IMR-90 (cell line): ENCODE results near the gene ARL2. TPM values are rescaled to one million over a fixed set of nuclear protein-coding genes. Genes with fewer than 3 reads are reported as not detected.

Experiments used
- ATAC-seq: fragments of 200-7000 bp; cut with Tn5 transposase; 2 replicates; pipeline ENCODE4 v1.9.1; 2020; ENCODE audit warnings: low read depth, mild to moderate bottlenecking, moderate library complexity
- BruUV-seq: library from RNA; stranded (reverse); fragments of 400-500 nt; replicated peaks from 2 replicates; lab custom pipeline; 2021; lab: Mats Ljungman, UMichigan
- CTCF ChIA-PET: fragments of 300-600 bp; formaldehyde crosslinking; extraction: SDS; loops from one replicate; lab custom pipeline; 2021; ENCODE audit warnings: antibody characterized with exemption; lab: Yijun Ruan, JAX
- POLR2A ChIA-PET: fragments of 300-600 bp; sonication (Branson Sonifier 250); formaldehyde crosslinking; loops from one replicate; lab custom pipeline; 2022; ENCODE audit warnings: antibody characterized with exemption; ENCODE audit not compliant: unreplicated experiment; lab: Charles Lee
- DNase-seq: peaks from one replicate; pipeline ENCODE4 v3.0.0; 2013
- H2AFZ ChIP-seq: replicated peaks from 2 replicates; pipeline ENCODE3; 2013; ENCODE audit warnings: low read length, mild to moderate bottlenecking; ENCODE audit not compliant: poor library complexity
- H2AK5ac ChIP-seq: 2 replicates; pipeline ENCODE4 v1.6.1; 2013; ENCODE audit warnings: low read depth, low read length, inconsistent platforms
- H2AK9ac ChIP-seq: replicated peaks from 2 replicates; pipeline ENCODE3; 2013; ENCODE audit warnings: mild to moderate bottlenecking, low read depth, low read length, moderate library complexity; ENCODE audit not compliant: poor library complexity
- H2BK120ac ChIP-seq: 2 replicates; pipeline ENCODE4 v1.6.1; 2013; ENCODE audit warnings: low read depth, low read length, inconsistent platforms
- H2BK15ac ChIP-seq: 3 replicates; pipeline ENCODE4 v1.6.1; 2013; ENCODE audit warnings: low read depth, low read length, inconsistent platforms
- H2BK20ac ChIP-seq: 2 replicates; pipeline ENCODE4 v1.6.1; 2013; ENCODE audit warnings: low read depth, mild to moderate bottlenecking, inconsistent platforms, low read length, moderate library complexity
- H2BK5ac ChIP-seq: 2 replicates; pipeline ENCODE4 v1.6.1; 2013; ENCODE audit warnings: mild to moderate bottlenecking, low read depth, low read length, inconsistent platforms; ENCODE audit not compliant: poor library complexity, severe bottlenecking
- H3K14ac ChIP-seq: replicated peaks from 2 replicates; pipeline ENCODE4 v1.6.1; 2013; ENCODE audit warnings: low read depth, low read length, inconsistent platforms
- H3K18ac ChIP-seq: 2 replicates; pipeline ENCODE4 v1.6.1; 2013; ENCODE audit warnings: low read depth, low read length, control low read depth
- H3K23ac ChIP-seq: 2 replicates; pipeline ENCODE4 v1.6.1; 2013; ENCODE audit warnings: low read depth, low read length, inconsistent platforms
- H3K27ac ChIP-seq: 2 replicates; pipeline ENCODE4 v1.5.1; 2013; ENCODE audit warnings: mild to moderate bottlenecking, control low read depth, low read length; ENCODE audit not compliant: insufficient read depth
- H3K27me3 ChIP-seq: 2 replicates; pipeline ENCODE4 v1.6.1; 2013; ENCODE audit warnings: low read length; ENCODE audit not compliant: control insufficient read depth, insufficient read depth
- H3K36me3 ChIP-seq: 2 replicates; pipeline ENCODE4 v1.6.1; 2013; ENCODE audit warnings: low read length, mixed read lengths; ENCODE audit not compliant: control insufficient read depth, insufficient read depth
- H3K4ac ChIP-seq: 2 replicates; pipeline ENCODE4 v1.6.1; 2013; ENCODE audit warnings: low read depth, low read length, inconsistent platforms
- H3K4me1 ChIP-seq: 2 replicates; pipeline ENCODE4 v1.6.1; 2013; ENCODE audit warnings: low read length, mixed read lengths; ENCODE audit not compliant: control insufficient read depth, insufficient read depth
- H3K4me2 ChIP-seq: 2 replicates; pipeline ENCODE4 v1.6.1; 2013; ENCODE audit warnings: low read depth, mild to moderate bottlenecking, control low read depth, low read length, moderate library complexity
- H3K4me3 ChIP-seq: 2 replicates; pipeline ENCODE4 v1.5.1; 2013; ENCODE audit warnings: low read depth, mild to moderate bottlenecking, control low read depth, low read length, moderate library complexity; ENCODE audit not compliant: insufficient read depth
- H3K56ac ChIP-seq: 2 replicates; pipeline ENCODE4 v1.6.1; 2013; ENCODE audit warnings: low read length, inconsistent platforms; ENCODE audit not compliant: insufficient read depth; ENCODE audit errors: extremely low read depth
- H3K79me1 ChIP-seq, 2 experiments: 2 replicates each; pipeline ENCODE4 v1.6.1; 2013; ENCODE audit warnings: low read length in 2 of 2, inconsistent platforms in 1 of 2, low read depth in 1 of 2
- H3K9ac ChIP-seq: 2 replicates; pipeline ENCODE4 v1.6.1; 2013; ENCODE audit warnings: low read depth, low read length, control low read depth
- H3K9me1 ChIP-seq: 2 replicates; pipeline ENCODE4 v1.6.1; 2013; ENCODE audit warnings: low read length, inconsistent platforms; ENCODE audit not compliant: insufficient read depth
- H3K9me3 ChIP-seq: 2 replicates; pipeline ENCODE4 v1.6.1; 2013; ENCODE audit warnings: low read length; ENCODE audit not compliant: control insufficient read depth, insufficient read depth
- H4K20me1 ChIP-seq: 2 replicates; pipeline ENCODE4 v1.6.1; 2013; ENCODE audit warnings: low read length, inconsistent platforms; ENCODE audit not compliant: insufficient read depth
- H4K5ac ChIP-seq: 2 replicates; pipeline ENCODE4 v1.6.1; 2013; ENCODE audit warnings: mild to moderate bottlenecking, low read depth, low read length, control low read depth
- H4K8ac ChIP-seq, 2 experiments: 2 replicates each; pipeline ENCODE4 v1.6.1; 2013; ENCODE audit warnings: low read depth in 2 of 2, low read length in 2 of 2, control low read depth in 1 of 2, inconsistent platforms in 1 of 2
- H4K91ac ChIP-seq: 2 replicates; pipeline ENCODE4 v1.6.1; 2013; ENCODE audit warnings: low read depth, low read length, inconsistent platforms; ENCODE audit not compliant: insufficient read depth
- BHLHE40 ChIP-seq: fragments of 150-350 bp; IDR thresholded peaks from 2 replicates; pipeline ENCODE4 v1.6.1; 2016; ENCODE audit warnings: mild to moderate bottlenecking, low read depth, low read length
- CEBPB ChIP-seq: IDR thresholded peaks from 2 replicates; pipeline ENCODE4 v1.6.1; 2012; ENCODE audit warnings: low read depth, low read length, improper control_type of control experiment
- CHD1 ChIP-seq: IDR thresholded peaks from 2 replicates; pipeline ENCODE4 v1.6.1; 2012; ENCODE audit warnings: low read depth, low read length, improper control_type of control experiment
- ELK1 ChIP-seq: fragments of 150-350 bp; IDR thresholded peaks from 2 replicates; pipeline ENCODE4 v1.6.1; 2016; ENCODE audit warnings: low read depth, mild to moderate bottlenecking, low read length, moderate library complexity, borderline replicate concordance
- FOS ChIP-seq: fragments of 150-350 bp; IDR thresholded peaks from 2 replicates; pipeline ENCODE4 v1.6.1; 2016; ENCODE audit warnings: low read depth, low read length
- MAFK ChIP-seq: IDR thresholded peaks from 2 replicates; pipeline ENCODE4 v1.6.1; 2012; ENCODE audit warnings: low read depth, low read length, improper control_type of control experiment
- MAZ ChIP-seq: IDR thresholded peaks from 2 replicates; pipeline ENCODE4 v1.6.1; 2012; ENCODE audit warnings: low read depth, mild to moderate bottlenecking, low read length, improper control_type of control experiment, moderate library complexity, borderline replicate concordance
- MXI1 ChIP-seq: IDR thresholded peaks from 2 replicates; pipeline ENCODE4 v1.6.1; 2012; ENCODE audit warnings: low read depth, mild to moderate bottlenecking, low read length, moderate library complexity, borderline replicate concordance
- NFE2L2 ChIP-seq: fragments of 150-350 bp; IDR thresholded peaks from 2 replicates; pipeline ENCODE4 v1.6.1; 2016; ENCODE audit warnings: low read depth, mild to moderate bottlenecking, low read length
- POLR2A ChIP-seq: IDR thresholded peaks from 2 replicates; pipeline ENCODE4 v1.6.1; 2012; ENCODE audit warnings: mild to moderate bottlenecking, low read depth, low read length
- RAD21 ChIP-seq: IDR thresholded peaks from 2 replicates; pipeline ENCODE4 v1.6.1; 2012; ENCODE audit warnings: low read length, improper control_type of control experiment
- RCOR1 ChIP-seq: IDR thresholded peaks from 2 replicates; pipeline ENCODE4 v1.6.1; 2012; ENCODE audit warnings: mild to moderate bottlenecking, low read length, improper control_type of control experiment; ENCODE audit not compliant: insufficient replicate concordance
- RFX5 ChIP-seq: IDR thresholded peaks from 2 replicates; pipeline ENCODE4 v1.8.0; 2012; ENCODE audit warnings: low read depth, mild to moderate bottlenecking, low read length, moderate library complexity
- SMC3 ChIP-seq: fragments of 150-350 bp; IDR thresholded peaks from 2 replicates; pipeline ENCODE4 v1.6.1; 2016; ENCODE audit warnings: low read depth, mild to moderate bottlenecking, antibody characterized with exemption, low read length, moderate library complexity
- USF2 ChIP-seq: fragments of 150-350 bp; IDR thresholded peaks from 2 replicates; pipeline ENCODE4 v1.6.1; 2017; ENCODE audit warnings: mild to moderate bottlenecking, antibody characterized with exemption, low read length, low read depth
- WGBS, 2 experiments: methylation state at CpG; one replicate each; pipeline versions ENCODE4 v1.1.5 to v1.1.7; 2013; ENCODE audit warnings: missing lambda C conversion rate in 2 of 2; ENCODE audit not compliant: insufficient read length in 1 of 2; ENCODE audit errors: extremely low coverage in 2 of 2; 5-methylcytosine and 5-hydroxymethylcytosine counted together
- dilution Hi-C: fragments of 300-500 bp; cut with HindIII; formaldehyde crosslinking; loops from one replicate; pipeline ENCODE4 v1.14.3; 2018; ENCODE audit warnings: low sequenced_read_pairs; ENCODE audit not compliant: unreplicated experiment
- in situ Hi-C: fragments of 300-500 bp; cut with MboI; formaldehyde crosslinking; loops from 3 replicates; pipeline ENCODE4 v1.14.3; 2019; ENCODE audit warnings: low sequenced_read_pairs, inconsistent platforms, mixed read lengths
- intact Hi-C: fragments of 100-400 bp; cut with micrococcal nuclease; formaldehyde crosslinking; loops from 2 replicates; pipeline ENCODE4 v1.10.0; 2022
- polyA plus RNA-seq, 3 experiments: library from polyadenylated mRNA; depleted of rRNA; stranded (reverse); fragments of >200 nt; gene quantifications; 2 replicates each; pipeline ENCODE4 v1.2.3, GENCODE V29; 2012; ENCODE audit warnings: low replicate concordance in 1 of 3
- total RNA-seq: library from RNA; depleted of rRNA; stranded (reverse); fragments of >200 nt; gene quantifications from 2 replicates; pipeline ENCODE4 v1.2.3, GENCODE V29; 2012

ARL2 gene
- total and polyA plus RNA-seq, 2 of the 4 experiments (the other 2 are of a cell fraction) = 48.9 to 152 TPM

GRCh38 chr11:65027213-65028067 is 13.5 kb downstream of the ARL2 start, which contains the start of gene SNX15:
Gene SNX15 (plus strand): TSS chr11:65027439. CDS start chr11:65027538, 99 bp downstream.
- peak; percentile 98 for ATAC-seq
- TF ChIP-seq SMC3 (peak; percentile 34), CHD1 (no peak), USF2 (0 out of 2 replicates have a peak, but pooled peaks have one; percentile 1), RAD21 (peak; percentile 32), MAFK (no peak), MAZ (peak; percentile 64; the same call in 1 of the 2 replicates), FOS (0 out of 2 replicates have a peak, but pooled peaks have one; percentile 9), RCOR1 (no peak), MXI1 (peak; percentile 90), BHLHE40 (no peak), RFX5 (no peak), CEBPB (no peak), NFE2L2 (no peak), ELK1 (no peak), POLR2A (no peak)

More at GRCh38 chr11:65027213-65028067, 13.5 kb downstream of the ARL2 start, which contains the start of gene SNX15:
- Histone ChIP-seq H4K8ac (peak within 1 kb of the TSS; percentile 60 to 93), H3K14ac (peak within 1 kb of the TSS; percentile 93), H3K27ac (peak within 1 kb of the TSS; percentile 87), H2AK9ac (peak within 1 kb of the TSS; percentile 79), H3K4me1 (peaks cover 2% of the 10 kb centered on the region; the same call in 1 of the 2 replicates), H3K4me2 (peak within 1 kb of the TSS; percentile 94), H2BK15ac (peak within 1 kb of the TSS; percentile 35; the same call in 2 of the 3 replicates), H3K4ac (peak within 1 kb of the TSS; percentile 91), H2AK5ac (peak within 1 kb of the TSS; percentile 1; the same call in 1 of the 2 replicates), H3K9ac (peak within 1 kb of the TSS; percentile 81), H2BK20ac (peak within 1 kb of the TSS; percentile 63), H4K91ac (peak within 1 kb of the TSS; percentile 86), H3K9me1 (0 out of 2 replicates have a peak, but pooled peaks cover 3% of the 10 kb centered on the region), H3K56ac (peak within 1 kb of the TSS; percentile 65), H3K23ac (peak within 1 kb of the TSS; percentile 84; the same call in 1 of the 2 replicates), H3K4me3 (peak within 1 kb of the TSS; percentile 68), H4K20me1 (no peaks in the 10 kb centered on the region), H3K79me1 (peaks cover 0 to 14% of the 10 kb centered on the region in 2 experiments; a peak in 2 of 4 replicates), H3K9me3 (no peaks in the 10 kb centered on the region), H2AFZ (peak within 1 kb of the TSS; percentile 94), H3K18ac (peak within 1 kb of the TSS; percentile 62), H2BK120ac (peak within 1 kb of the TSS; percentile 69; the same call in 1 of the 2 replicates), H4K5ac (peak within 1 kb of the TSS; percentile 87), H3K27me3 (no peaks in the 10 kb centered on the region), H2BK5ac (peak within 1 kb of the TSS; percentile 86), H3K36me3 (peaks cover 4% of the 10 kb centered on the region; the same call in 1 of the 2 replicates)
- WGBS, 2 experiments = 0% methylated on average over 22 of the region's 51 CpGs; no CpG with 5 or more reads in 1 of the 2 experiments
- intact Hi-C loops = loop anchor here (1.0 kb wide), 1 partner anchor 14 kb away; the partner anchor contains the start of gene SAC3D1
- ChIA-PET POLR2A (no interaction called here), CTCF (interaction anchor here (1.0 kb wide), 1 partner anchor 83 kb away, joined by 3 read pairs; no protein-coding TSS in a partner anchor)
- peak; percentile 96 for DNase-seq
- in situ Hi-C loops = no loop called here
- no TSS peak for BruUV-seq
- dilution Hi-C loops = no loop called here
